ENCODE data around the gene SPATS2.

- no peak for TF ChIP-seq CTCF (IDR thresholded peaks at IDR 0.05)
- no peak for TF ChIP-seq POLR2A (IDR thresholded peaks at IDR 0.05)
Measured at GRCh38 chr12:49365542-49365941, 1.7 kb upstream of the SPATS2 start.

All from heart left ventricle (tissue), 13 donors.